Central memory CD8-positive, alpha-beta T cell (primary cell): ENCODE measurements around the gene OR56B1.
A peak's percentile ranks its signal among the peaks of the same experiment; 100 is the strongest.
"Not testable (repeated sequence)": the region's sequence is repeated elsewhere in the genome, so short reads cannot be mapped to it uniquely, and the experiment has no call there.

Source experiments
- ATAC-seq: fragments of 150-1000 bp; cut with Tn5 transposase; replicated peaks from 2 replicates; pipeline ENCODE4 v1.10.0; 2022; ENCODE audit warnings: mild to moderate bottlenecking, moderate FRiP score, moderate number of reproducible peaks; ENCODE audit not compliant: poor library complexity, severe bottlenecking; ENCODE audit errors: extremely low read depth
- DNase-seq, 2 donors: peaks; one replicate each; pipeline ENCODE4 v3.0.0; 2021; ENCODE audit warnings: low spot score in 2 of 2
- H3K27ac Mint-ChIP-seq: one replicate; pipeline ENCODE4 v1.8.0; 2022; ENCODE audit warnings: low read depth, mild to moderate bottlenecking, moderate library complexity, mixed read lengths
- H3K27me3 Mint-ChIP-seq: one replicate; pipeline ENCODE4 v1.8.0; 2022; ENCODE audit warnings: mixed read lengths
- H3K36me3 Mint-ChIP-seq: one replicate; pipeline ENCODE4 v1.8.0; 2022; ENCODE audit warnings: mild to moderate bottlenecking, moderate library complexity, mixed read lengths; ENCODE audit not compliant: insufficient read depth
- H3K4me1 Mint-ChIP-seq: one replicate; pipeline ENCODE4 v1.8.0; 2022; ENCODE audit warnings: mixed read lengths
- H3K4me3 Mint-ChIP-seq: one replicate; pipeline ENCODE4 v1.8.0; 2022; ENCODE audit warnings: mild to moderate bottlenecking, moderate library complexity, mixed read lengths
- H3K9me3 Mint-ChIP-seq: one replicate; pipeline ENCODE4 v1.8.0; 2022; ENCODE audit warnings: mixed read lengths

Gene OR56B1

GRCh38 chr11:5703741-5704536, 32.3 kb upstream of the OR56B1 start:
- no peaks in the 10 kb centered on the region for H3K9me3 Mint-ChIP-seq
- no peaks in the 10 kb centered on the region for H3K27me3 Mint-ChIP-seq
- no peak overlapping the region for H3K4me3 Mint-ChIP-seq
- H3K4me1 Mint-ChIP-seq: peaks cover 40% of the 10 kb centered on the region
- DNase-seq: no peak
- peak overlapping the region; percentile 95 for H3K27ac Mint-ChIP-seq
- no peak for ATAC-seq
- H3K36me3 Mint-ChIP-seq: peaks cover 74% of the 10 kb centered on the region

GRCh38 chr11:5705688-5706087, 30.6 kb upstream of the OR56B1 start:
- Mint-ChIP-seq H3K27ac (peak overlapping the region; percentile 95), H3K27me3 (no peaks in the 10 kb centered on the region), H3K9me3 (no peaks in the 10 kb centered on the region), H3K4me1 (peaks cover 32% of the 10 kb centered on the region), H3K36me3 (peaks cover 70% of the 10 kb centered on the region), H3K4me3 (no peak overlapping the region)
- DNase-seq (no peak), ATAC-seq (no peak)

GRCh38 chr11:5712507-5712906, 23.7 kb upstream of the OR56B1 start:
- H3K4me1 Mint-ChIP-seq: peaks cover 3% of the 10 kb centered on the region
- ATAC-seq (no peak), DNase-seq (no peak)
- no peaks in the 10 kb centered on the region for H3K9me3 Mint-ChIP-seq
- peaks cover 29% of the 10 kb centered on the region for H3K36me3 Mint-ChIP-seq
- H3K4me3 Mint-ChIP-seq: no peak overlapping the region
- no peaks in the 10 kb centered on the region for H3K27me3 Mint-ChIP-seq
- peak overlapping the region; percentile 59 for H3K27ac Mint-ChIP-seq

GRCh38 chr11:5713695-5714094, 22.6 kb upstream of the OR56B1 start:
- Mint-ChIP-seq H3K4me3 (no peak overlapping the region), H3K36me3 (peaks cover 19% of the 10 kb centered on the region), H3K4me1 (peaks cover 3% of the 10 kb centered on the region), H3K27ac (no peak overlapping the region), H3K9me3 (no peaks in the 10 kb centered on the region), H3K27me3 (no peaks in the 10 kb centered on the region)
- ATAC-seq: no peak
- no peak for DNase-seq

DNA sequence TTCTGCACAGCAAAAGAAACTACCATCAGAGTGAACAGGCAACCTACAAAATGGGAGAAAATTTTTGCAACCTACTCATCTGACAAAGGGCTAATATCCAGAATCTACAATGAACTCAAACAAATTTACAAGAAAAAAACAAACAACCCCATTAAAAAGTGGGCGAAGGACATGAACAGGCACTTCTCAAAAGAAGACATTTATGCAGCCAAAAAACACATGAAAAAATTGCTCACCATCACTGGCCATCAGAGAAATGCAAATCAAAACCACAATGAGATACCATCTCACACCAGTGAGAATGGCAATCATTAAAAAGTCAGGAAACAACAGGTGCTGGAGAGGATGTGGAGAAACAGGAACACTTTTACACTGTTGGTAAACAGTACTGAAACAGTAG, 19.7 kb upstream of the OR56B1 start:
- not testable (repeated sequence) for ATAC-seq, H3K9me3 Mint-ChIP-seq, H3K27ac Mint-ChIP-seq, DNase-seq, H3K4me1 Mint-ChIP-seq, H3K27me3 Mint-ChIP-seq, H3K36me3 Mint-ChIP-seq, H3K4me3 Mint-ChIP-seq

GRCh38 chr11:5719703-5720495, 16.3 kb upstream of the OR56B1 start:
- Mint-ChIP-seq H3K27ac (no peak overlapping the region), H3K4me3 (no peak overlapping the region), H3K4me1 (peaks cover 6% of the 10 kb centered on the region), H3K36me3 (no peaks in the 10 kb centered on the region), H3K9me3 (no peaks in the 10 kb centered on the region), H3K27me3 (no peaks in the 10 kb centered on the region)
- DNase-seq: no peak
- no peak for ATAC-seq

- Mint-ChIP-seq H3K4me1 (peaks cover 6% of the 10 kb centered on the region), H3K9me3 (no peaks in the 10 kb centered on the region), H3K36me3 (no peaks in the 10 kb centered on the region), H3K4me3 (no peak overlapping the region), H3K27ac (no peak overlapping the region), H3K27me3 (no peaks in the 10 kb centered on the region)
- DNase-seq (no peak), ATAC-seq (no peak)
Measured at GRCh38 chr11:5722622-5723021, 13.6 kb upstream of the OR56B1 start.

DNA sequence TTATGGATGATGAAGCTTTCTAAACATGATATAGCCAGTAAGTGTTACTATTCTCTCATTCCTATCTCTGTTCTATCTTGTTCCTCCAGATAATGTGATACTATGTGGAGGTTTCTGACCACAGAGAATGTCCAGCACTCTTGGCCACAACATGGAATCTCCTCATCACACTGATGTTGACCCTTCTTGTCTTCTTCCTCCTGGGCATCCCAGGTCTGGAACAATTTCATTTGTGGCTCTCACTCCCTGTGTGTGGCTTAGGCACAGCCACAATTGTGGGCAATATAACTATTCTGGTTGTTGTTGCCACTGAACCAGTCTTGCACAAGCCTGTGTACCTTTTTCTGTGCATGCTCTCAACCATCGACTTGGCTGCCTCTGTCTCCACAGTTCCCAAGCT, 9.9 kb upstream of the OR56B1 start:
- no peaks in the 10 kb centered on the region for H3K36me3 Mint-ChIP-seq
- DNase-seq (no peak), ATAC-seq (no peak)
- H3K27ac Mint-ChIP-seq: no peak overlapping the region
- H3K4me3 Mint-ChIP-seq: no peak overlapping the region
- H3K9me3 Mint-ChIP-seq: no peaks in the 10 kb centered on the region
- no peaks in the 10 kb centered on the region for H3K4me1 Mint-ChIP-seq
- H3K27me3 Mint-ChIP-seq: peaks cover 12% of the 10 kb centered on the region

- Mint-ChIP-seq H3K4me1 (no peaks in the 10 kb centered on the region), H3K27me3 (peaks cover 12% of the 10 kb centered on the region), H3K36me3 (no peaks in the 10 kb centered on the region), H3K27ac (no peak overlapping the region), H3K9me3 (no peaks in the 10 kb centered on the region), H3K4me3 (no peak overlapping the region)
- no peak for ATAC-seq
- no peak for DNase-seq
Measured at GRCh38 chr11:5727691-5728090, 8.6 kb upstream of the OR56B1 start.

DNA sequence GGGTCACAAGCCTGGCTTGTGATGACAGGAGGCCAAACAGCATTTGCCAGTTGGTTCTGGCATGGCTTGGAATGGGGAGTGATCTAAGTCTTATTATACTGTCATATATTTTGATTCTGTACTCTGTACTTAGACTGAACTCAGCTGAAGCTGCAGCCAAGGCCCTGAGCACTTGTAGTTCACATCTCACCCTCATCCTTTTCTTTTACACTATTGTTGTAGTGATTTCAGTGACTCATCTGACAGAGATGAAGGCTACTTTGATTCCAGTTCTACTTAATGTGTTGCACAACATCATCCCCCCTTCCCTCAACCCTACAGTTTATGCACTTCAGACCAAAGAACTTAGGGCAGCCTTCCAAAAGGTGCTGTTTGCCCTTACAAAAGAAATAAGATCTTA, 843 bp downstream of the OR56B1 start:
- H3K4me3 Mint-ChIP-seq: no peak overlapping the region
- peaks cover 17% of the 10 kb centered on the region for H3K9me3 Mint-ChIP-seq
- no peaks in the 10 kb centered on the region for H3K36me3 Mint-ChIP-seq
- DNase-seq: no peak
- no peak overlapping the region for H3K27ac Mint-ChIP-seq
- H3K27me3 Mint-ChIP-seq: peaks cover 33% of the 10 kb centered on the region
- no peaks in the 10 kb centered on the region for H3K4me1 Mint-ChIP-seq
- ATAC-seq: no peak

DNA sequence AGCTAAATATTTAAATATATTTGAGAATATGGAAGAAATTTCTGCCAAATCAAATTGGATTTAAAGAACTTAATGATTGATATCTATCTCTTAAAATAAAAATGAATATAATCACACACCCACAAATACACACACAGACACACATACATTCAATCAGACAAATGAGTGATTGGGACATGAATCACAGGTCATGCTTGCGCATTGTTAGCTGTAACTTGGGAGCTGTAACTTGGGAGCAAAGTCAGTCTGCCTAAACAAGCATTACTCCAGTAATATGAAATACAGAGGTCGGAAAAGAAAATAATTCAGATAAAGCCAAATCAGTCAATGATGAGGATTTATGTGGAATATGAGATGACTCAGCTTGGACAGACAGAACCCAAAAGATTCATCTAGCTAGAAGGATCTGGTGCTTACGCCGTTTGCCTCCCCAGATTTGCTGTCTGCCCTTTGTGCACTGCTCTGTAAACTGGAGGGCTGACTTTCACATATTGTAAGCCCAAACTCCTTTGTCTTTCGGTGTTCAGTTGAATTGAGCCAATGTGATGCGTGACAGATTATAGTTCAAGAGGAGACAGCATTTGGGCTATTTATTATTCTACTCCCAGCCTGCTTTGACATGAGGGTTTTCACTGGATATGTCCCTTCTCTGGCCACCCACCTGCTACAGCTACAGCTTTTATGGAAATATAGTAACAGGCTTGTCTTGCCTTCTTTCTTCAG, 1.6 kb downstream of the OR56B1 start:
- DNase-seq (no peak), ATAC-seq (no peak)
- Mint-ChIP-seq H3K4me3 (no peak overlapping the region), H3K27me3 (peaks cover 40% of the 10 kb centered on the region), H3K27ac (no peak overlapping the region), H3K4me1 (no peaks in the 10 kb centered on the region), H3K9me3 (peaks cover 19% of the 10 kb centered on the region), H3K36me3 (no peaks in the 10 kb centered on the region)

- no peak overlapping the region for H3K27ac Mint-ChIP-seq
- no peaks in the 10 kb centered on the region for H3K4me1 Mint-ChIP-seq
- H3K9me3 Mint-ChIP-seq: peaks cover 19% of the 10 kb centered on the region
- H3K36me3 Mint-ChIP-seq: no peaks in the 10 kb centered on the region
- DNase-seq (no peak), ATAC-seq (no peak)
- H3K4me3 Mint-ChIP-seq: no peak overlapping the region
- peaks cover 46% of the 10 kb centered on the region for H3K27me3 Mint-ChIP-seq
Measured at GRCh38 chr11:5738431-5738830, 2.2 kb downstream of the OR56B1 start.
